A673 (cell line): ENCODE measurements around the gene GALNT9. TPM values are rescaled to one million over a fixed set of nuclear protein-coding genes. Genes with fewer than 3 reads are reported as not detected.

Source experiments
- BruUV-seq: library from RNA; stranded (reverse); fragments of 400-500 nt; replicated peaks from 2 replicates; lab custom pipeline; 2021; lab: Mats Ljungman, UMichigan
- CTCF ChIA-PET: fragments of 300-600 bp; sonication (Branson Sonifier 250); formaldehyde crosslinking; loops from one replicate; lab custom pipeline; 2022; ENCODE audit warnings: antibody characterized with exemption; lab: Charles Lee
- POLR2A ChIA-PET: fragments of 300-600 bp; sonication (Branson Sonifier 250); formaldehyde crosslinking; loops from one replicate; lab custom pipeline; 2022; ENCODE audit warnings: antibody characterized with exemption; ENCODE audit not compliant: low non-redundant PET; lab: Charles Lee
- DNase-seq: peaks from one replicate; pipeline ENCODE4 v3.0.0-alpha.2; 2015; ENCODE audit warnings: low spot score
- H3K27ac ChIP-seq: fragments of 200-600 bp; sonication (generic); 2 replicates; pipeline ENCODE4 v1.5.1; 2016; ENCODE audit warnings: mixed run types, low read depth, mild to moderate bottlenecking, mixed read lengths, antibody characterized with exemption, low read length; ENCODE audit not compliant: poor library complexity, severe bottlenecking
- H3K27me3 ChIP-seq: fragments of 200-600 bp; sonication (generic); replicated peaks from 2 replicates; pipeline ENCODE4 v1.6.1; 2017; ENCODE audit warnings: mixed run types, low read depth, mild to moderate bottlenecking, mixed read lengths, antibody characterized with exemption, low read length; ENCODE audit not compliant: insufficient read depth, poor library complexity
- H3K36me3 ChIP-seq: fragments of 200-600 bp; sonication (generic); 2 replicates; pipeline ENCODE4 v1.6.1; 2016; ENCODE audit warnings: mixed run types, mild to moderate bottlenecking, mixed read lengths, antibody characterized with exemption, low read length; ENCODE audit not compliant: insufficient read depth, poor library complexity, severe bottlenecking
- H3K4me1 ChIP-seq: fragments of 200-600 bp; sonication (generic); 2 replicates; pipeline ENCODE4 v1.6.1; 2017; ENCODE audit warnings: mixed run types, mild to moderate bottlenecking, mixed read lengths, antibody characterized with exemption, low read length; ENCODE audit not compliant: insufficient read depth, poor library complexity, severe bottlenecking
- H3K4me3 ChIP-seq: fragments of 200-600 bp; sonication (generic); 2 replicates; pipeline ENCODE4 v1.5.1; 2016; ENCODE audit warnings: low read depth, mixed run types, mild to moderate bottlenecking, mixed read lengths, low read length; ENCODE audit not compliant: poor library complexity, severe bottlenecking
- H3K9me3 ChIP-seq: fragments of 200-600 bp; sonication (generic); 2 replicates; pipeline ENCODE4 v1.6.1; 2016; ENCODE audit warnings: mixed run types, low read depth, mild to moderate bottlenecking, mixed read lengths, antibody characterized with exemption, low read length; ENCODE audit not compliant: poor library complexity, severe bottlenecking
- EZH2 ChIP-seq: fragments of 200-600 bp; sonication (generic); IDR thresholded peaks from 2 replicates; pipeline ENCODE4 v1.6.1; 2017; ENCODE audit warnings: borderline replicate concordance, low read depth, mild to moderate bottlenecking, mixed read lengths, antibody characterized with exemption, low read length; ENCODE audit not compliant: poor library complexity, severe bottlenecking
- intact Hi-C: fragments of 100-400 bp; cut with micrococcal nuclease; formaldehyde crosslinking; loops from one replicate; pipeline ENCODE4 v1.10.0; 2022; ENCODE audit not compliant: unreplicated experiment
- total RNA-seq: library from RNA; stranded (reverse); gene quantifications from 2 replicates; pipeline ENCODE4 v1.2.3, GENCODE V29; 2021
- TF ChIP-seq, protein P1 (sequence below): fragments of 300-800, 200-600 bp; sonication (generic); conservative IDR thresholded peaks from 2 replicates; pipeline ENCODE4 v1.5.1; 2017; ENCODE audit warnings: low read depth, mild to moderate bottlenecking, antibody characterized with exemption, low read length, moderate library complexity, mixed read lengths

GALNT9 gene
- total RNA-seq, 1 experiment from 2014 or later: 7.4 TPM

DNA sequence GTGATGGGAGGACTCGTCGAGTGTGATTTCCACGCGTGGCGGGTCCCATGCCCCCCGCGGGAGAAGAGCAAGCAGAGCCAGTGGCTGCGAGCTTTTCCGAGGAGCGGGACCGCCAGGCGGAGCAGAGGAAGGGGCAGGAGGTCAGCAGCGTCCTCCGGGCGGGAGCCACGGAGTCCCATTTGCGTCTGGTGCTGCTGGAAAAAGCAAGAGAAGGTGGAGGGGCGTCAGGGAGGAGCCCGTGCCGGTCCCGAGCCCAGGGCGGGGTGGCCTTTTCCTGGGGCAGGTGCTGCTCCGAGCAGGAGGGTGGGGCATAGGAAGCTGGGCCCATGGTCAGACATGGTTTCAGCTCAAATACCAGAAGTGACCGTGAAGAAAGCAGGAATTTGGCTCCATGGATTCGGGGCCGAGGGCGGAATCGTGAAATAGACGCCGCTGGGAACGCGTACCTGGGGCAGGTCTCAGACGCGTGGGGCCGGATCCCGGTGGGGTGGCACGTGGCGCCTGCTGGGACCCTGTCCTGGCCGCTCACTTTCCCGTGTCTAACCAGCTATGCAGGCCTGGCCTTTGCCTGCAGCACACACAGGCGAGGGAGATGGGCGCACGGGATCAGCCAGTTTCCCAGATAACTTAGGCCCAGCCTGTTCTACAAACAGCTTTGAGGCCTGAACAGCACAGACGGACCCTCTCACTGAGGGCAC, 60.0 kb downstream of the GALNT9 start:
- no peaks in the 10 kb centered on the region for H3K9me3 ChIP-seq
- DNase-seq: no peak
- intact Hi-C loops: no loop called here
- no peaks in the 10 kb centered on the region for H3K4me1 ChIP-seq
- ChIA-PET POLR2A (no interaction called here), CTCF (no interaction called here)
- no peak overlapping the region for H3K27ac ChIP-seq
- H3K27me3 ChIP-seq: no peaks in the 10 kb centered on the region
- TF ChIP-seq EZH2: no peak
- TF ChIP-seq, protein P1, sequence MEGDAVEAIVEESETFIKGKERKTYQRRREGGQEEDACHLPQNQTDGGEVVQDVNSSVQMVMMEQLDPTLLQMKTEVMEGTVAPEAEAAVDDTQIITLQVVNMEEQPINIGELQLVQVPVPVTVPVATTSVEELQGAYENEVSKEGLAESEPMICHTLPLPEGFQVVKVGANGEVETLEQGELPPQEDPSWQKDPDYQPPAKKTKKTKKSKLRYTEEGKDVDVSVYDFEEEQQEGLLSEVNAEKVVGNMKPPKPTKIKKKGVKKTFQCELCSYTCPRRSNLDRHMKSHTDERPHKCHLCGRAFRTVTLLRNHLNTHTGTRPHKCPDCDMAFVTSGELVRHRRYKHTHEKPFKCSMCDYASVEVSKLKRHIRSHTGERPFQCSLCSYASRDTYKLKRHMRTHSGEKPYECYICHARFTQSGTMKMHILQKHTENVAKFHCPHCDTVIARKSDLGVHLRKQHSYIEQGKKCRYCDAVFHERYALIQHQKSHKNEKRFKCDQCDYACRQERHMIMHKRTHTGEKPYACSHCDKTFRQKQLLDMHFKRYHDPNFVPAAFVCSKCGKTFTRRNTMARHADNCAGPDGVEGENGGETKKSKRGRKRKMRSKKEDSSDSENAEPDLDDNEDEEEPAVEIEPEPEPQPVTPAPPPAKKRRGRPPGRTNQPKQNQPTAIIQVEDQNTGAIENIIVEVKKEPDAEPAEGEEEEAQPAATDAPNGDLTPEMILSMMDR: no peak
- no TSS peak for BruUV-seq
- H3K4me3 ChIP-seq: no peak overlapping the region
- no peaks in the 10 kb centered on the region for H3K36me3 ChIP-seq

DNA sequence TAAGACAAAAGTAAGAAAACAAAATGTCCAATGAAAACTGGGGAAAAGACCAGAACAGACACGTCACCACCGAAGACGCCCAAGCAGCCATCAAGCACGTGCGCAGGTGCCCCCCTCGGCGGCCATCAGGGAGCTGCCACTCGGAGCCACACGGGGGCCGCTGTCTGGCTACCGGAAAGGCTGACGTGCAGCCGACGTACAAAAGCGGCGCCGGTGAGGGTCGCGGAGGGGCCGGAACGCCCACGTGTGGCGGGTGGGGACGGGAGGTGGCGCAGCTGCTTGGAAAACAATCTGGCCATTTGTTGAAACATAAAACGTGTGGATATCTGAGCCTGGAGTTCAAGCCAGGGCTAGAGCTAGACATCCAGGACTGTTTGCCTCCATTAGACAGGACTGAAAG, 60.7 kb downstream of the GALNT9 start:
- Histone ChIP-seq H3K4me3 (no peak overlapping the region), H3K4me1 (no peaks in the 10 kb centered on the region), H3K9me3 (no peaks in the 10 kb centered on the region), H3K27ac (no peak overlapping the region), H3K27me3 (no peaks in the 10 kb centered on the region), H3K36me3 (no peaks in the 10 kb centered on the region)
- ChIA-PET CTCF (no interaction called here), POLR2A (interaction anchor here (0.5 kb wide), 1 partner anchor 251 kb away, joined by 11 read pairs; no protein-coding TSS in a partner anchor)
- no peak for DNase-seq
- intact Hi-C loops: no loop called here
- BruUV-seq: no TSS peak
- TF ChIP-seq, protein P1: no peak
- no peak for TF ChIP-seq EZH2

DNA sequence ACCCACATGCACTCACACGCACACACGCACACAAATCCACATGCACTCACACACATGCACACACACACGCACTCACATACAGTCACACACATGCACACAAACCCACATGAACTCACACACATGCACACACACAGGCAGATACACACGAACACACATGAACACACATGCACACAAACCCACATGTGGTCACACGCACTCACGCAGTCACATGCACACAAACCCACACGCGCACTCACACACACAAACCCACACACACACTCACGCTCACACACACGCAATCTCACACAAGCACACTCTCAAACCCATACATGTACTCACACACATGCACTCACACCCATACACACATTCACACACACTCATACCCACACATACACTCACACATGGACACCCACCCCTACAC, 61.5 kb downstream of the GALNT9 start:
- H3K9me3 ChIP-seq: no peaks in the 10 kb centered on the region
- H3K4me1 ChIP-seq: no peaks in the 10 kb centered on the region
- H3K27me3 ChIP-seq: no peaks in the 10 kb centered on the region
- H3K4me3 ChIP-seq: no peak overlapping the region
- intact Hi-C loops: no loop called here
- no peak overlapping the region for H3K27ac ChIP-seq
- H3K36me3 ChIP-seq: no peaks in the 10 kb centered on the region
- no peak for TF ChIP-seq EZH2
- TF ChIP-seq, protein P1: no peak
- no TSS peak for BruUV-seq
- POLR2A ChIA-PET: no interaction called here
- no peak for DNase-seq
- CTCF ChIA-PET: no interaction called here
